Fibroblast of skin of scalp (primary cell): Measurements from ENCODE around the gene VAT1.

Experiments used
- DNase-seq: peaks from one replicate; pipeline ENCODE4 v3.0.0-alpha.2; 2013

Gene VAT1

DNA sequence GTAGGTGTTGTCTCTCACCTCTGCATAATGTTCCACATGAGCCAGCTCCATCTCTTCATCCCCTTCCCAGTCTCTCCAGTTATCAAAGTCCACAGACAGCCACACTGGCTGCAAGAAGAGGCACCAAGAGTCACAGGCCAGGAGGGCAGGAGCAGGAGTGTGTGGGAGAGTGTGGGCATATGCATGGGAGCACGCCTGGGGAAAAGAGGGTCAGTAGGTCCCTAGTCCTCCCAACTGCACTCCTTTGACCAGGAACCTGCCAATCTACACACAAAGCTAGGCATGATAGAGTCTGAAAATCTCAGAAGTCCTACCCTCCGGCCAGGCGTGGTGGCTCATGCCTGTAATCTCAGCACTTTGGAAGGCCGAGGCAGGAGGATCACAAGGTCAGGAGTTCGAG is 50.6 kb downstream of the VAT1 start:
- no peak for DNase-seq

DNA sequence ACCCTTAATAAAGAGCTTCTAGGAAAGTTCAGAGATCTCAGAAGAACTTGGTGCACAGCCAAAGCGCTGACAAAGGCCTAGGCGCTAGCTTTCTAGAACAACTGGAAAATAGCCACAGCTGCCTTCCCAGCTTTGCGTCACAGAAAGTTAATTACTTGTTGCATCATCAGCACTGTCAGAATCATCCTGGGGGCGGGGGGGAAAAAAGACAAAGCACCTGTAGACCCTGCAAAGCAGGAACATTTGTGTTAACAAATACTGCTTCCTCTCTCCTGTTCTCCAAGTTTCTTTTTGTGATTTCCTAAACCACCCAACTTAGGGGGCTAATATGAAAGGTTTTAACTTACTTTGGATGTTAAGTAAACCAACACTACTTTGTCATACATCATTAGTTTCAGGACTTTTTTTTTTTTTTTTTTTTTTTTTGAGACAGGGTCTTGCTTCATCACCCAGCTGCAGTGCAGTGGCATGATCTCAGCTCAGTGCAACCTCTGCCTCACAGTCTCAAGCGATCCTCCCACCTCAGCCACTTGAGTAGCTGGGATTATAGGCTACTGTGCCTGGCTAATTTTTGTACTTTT is 53.1 kb downstream of the VAT1 start:
- no peak for DNase-seq

DNA sequence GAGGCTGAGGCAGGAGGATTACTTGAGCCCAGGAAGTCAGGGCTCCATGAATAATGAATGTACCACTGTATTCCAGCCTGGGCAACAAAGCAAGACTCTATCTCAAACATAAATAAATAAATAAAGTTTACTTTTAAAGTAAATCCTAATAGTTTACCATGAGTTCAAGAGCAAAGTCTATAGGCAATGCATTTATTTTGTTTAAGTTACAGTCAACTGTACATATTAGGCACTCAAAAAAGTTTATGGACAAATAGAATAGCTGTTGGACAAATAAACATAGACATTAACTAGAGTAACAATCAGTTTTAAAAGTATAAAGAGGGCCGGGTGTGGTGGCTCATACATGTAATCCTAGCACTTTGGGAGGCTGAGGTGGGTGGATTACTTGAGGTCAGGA is 54.3 kb downstream of the VAT1 start:
- DNase-seq, result no peak
